ENCODE results near the gene OR2T12.
"Not testable (repeated sequence)": the region's sequence is repeated elsewhere in the genome, so short reads cannot be mapped to it uniquely, and the experiment has no call there.

- TF ChIP-seq CTCF, POLR2A, EP300 (IDR thresholded peaks at IDR 0.05): not testable (repeated sequence)
Observed at GRCh38 chr1:248305672-248306071, 2.4 kb upstream of the OR2T12 start.
